Activated CD8-positive, alpha-beta T cell treated with anti-CD3 and anti-CD28 coated beads for 36 hours (primary cell): Measurements from ENCODE around the gene MRTFA. TPM values are rescaled to one million over a fixed set of nuclear protein-coding genes. Genes with fewer than 3 reads are reported as not detected.
"Not testable (repeated sequence)": the region's sequence is repeated elsewhere in the genome, so short reads cannot be mapped to it uniquely, and the experiment has no call there.

Source experiments
- ATAC-seq: fragments of 200-7000 bp; cut with Tn5 transposase; one replicate; pipeline ENCODE4 v1.10.0; 2021; ENCODE audit warnings: mild to moderate bottlenecking, moderate library complexity
- CTCF ChIA-PET: fragments of 350-600 bp; sonication (Branson Sonifier 250); formaldehyde crosslinking; loops from one replicate; lab custom pipeline; 2021; ENCODE audit warnings: antibody characterized with exemption; lab: Charles Lee
- POLR2A ChIA-PET: fragments of 350-600 bp; sonication (Branson Sonifier 250); formaldehyde crosslinking; loops from one replicate; lab custom pipeline; 2021; ENCODE audit warnings: antibody characterized with exemption; lab: Charles Lee
- DNase-seq: peaks from one replicate; pipeline ENCODE4 v3.0.0-alpha.2; 2020
- H3K27ac Mint-ChIP-seq: one replicate; pipeline ENCODE4 v1.8.0; 2021; ENCODE audit warnings: mild to moderate bottlenecking, mixed read lengths
- H3K27me3 Mint-ChIP-seq: one replicate; pipeline ENCODE4 v1.8.0; 2021; ENCODE audit warnings: mixed read lengths
- H3K36me3 Mint-ChIP-seq: one replicate; pipeline ENCODE4 v1.8.0; 2021; ENCODE audit warnings: low read depth, mixed read lengths
- H3K4me1 Mint-ChIP-seq: one replicate; pipeline ENCODE4 v1.8.0; 2021; ENCODE audit warnings: low read depth, mixed read lengths
- H3K4me3 Mint-ChIP-seq: one replicate; pipeline ENCODE4 v1.8.0; 2021; ENCODE audit warnings: mild to moderate bottlenecking, moderate library complexity, mixed read lengths
- H3K9me3 Mint-ChIP-seq: one replicate; pipeline ENCODE4 v1.8.0; 2021; ENCODE audit warnings: mixed read lengths
- CTCF ChIP-seq: fragments of 200-600 bp; IDR thresholded peaks from one replicate; pipeline ENCODE4 v1.8.0; 2022; ENCODE audit warnings: antibody characterized with exemption, mild to moderate bottlenecking
- intact Hi-C: fragments of 100-400 bp; cut with micrococcal nuclease; formaldehyde crosslinking; loops from one replicate; pipeline ENCODE4 v1.10.0; 2022
- total RNA-seq, 2 experiments: library from RNA; stranded (reverse); gene quantifications; one replicate each; pipeline ENCODE4 v1.2.3, GENCODE V29; 2021

MRTFA gene
- total RNA-seq, 2 experiments from 2014 or later = 37.4 to 40.0 TPM

DNA sequence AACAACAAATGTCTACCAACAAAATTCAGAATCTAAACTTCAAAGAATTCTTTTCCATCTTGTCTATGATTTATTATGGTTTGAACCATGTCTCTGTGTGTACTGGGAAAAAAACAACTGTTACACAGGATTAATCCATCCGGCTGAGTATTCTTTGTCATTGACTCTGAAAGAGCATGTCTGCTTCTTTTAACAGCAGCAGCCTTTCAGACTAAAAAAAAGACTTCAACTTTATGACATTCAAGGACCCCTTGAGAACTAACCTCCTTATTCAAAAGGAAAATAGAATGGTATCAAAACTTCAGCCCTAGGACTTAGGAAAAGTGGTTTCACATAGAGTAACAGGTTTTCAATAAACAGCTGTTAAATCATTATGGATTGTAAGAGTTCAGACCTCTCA is 79.9 kb downstream of the MRTFA start:
- Mint-ChIP-seq H3K27me3 (no peaks in the 10 kb centered on the region), H3K4me3 (no peak overlapping the region), H3K27ac (no peak overlapping the region), H3K36me3 (peaks cover 29% of the 10 kb centered on the region), H3K9me3 (peaks cover 14% of the 10 kb centered on the region), H3K4me1 (peaks cover 20% of the 10 kb centered on the region)
- intact Hi-C loops = no loop called here
- DNase-seq (no peak), ATAC-seq (no peak)
- ChIA-PET POLR2A (no interaction called here), CTCF (no interaction called here)
- no peak for TF ChIP-seq CTCF

DNA sequence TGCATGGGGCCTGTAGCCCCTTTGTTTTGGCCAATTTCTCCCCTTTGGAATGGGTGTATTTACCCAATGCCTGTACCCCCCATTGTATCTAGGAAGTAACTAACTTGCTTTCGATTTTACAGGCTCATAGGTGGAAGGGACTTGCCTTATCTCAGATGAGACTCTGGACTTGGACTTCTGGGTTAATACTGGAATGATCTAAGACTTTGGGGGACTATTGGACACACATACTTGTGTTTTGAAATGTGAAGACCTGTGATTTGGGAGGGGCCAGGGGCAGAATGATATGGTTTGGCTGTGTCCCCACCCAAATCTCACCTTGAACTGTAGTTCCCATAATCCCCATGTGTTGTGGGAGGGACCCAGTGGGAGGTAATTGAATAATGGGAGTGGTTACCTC is 82.5 kb downstream of the MRTFA start:
- DNase-seq, H3K27me3 Mint-ChIP-seq, POLR2A ChIA-PET, CTCF ChIA-PET, H3K4me3 Mint-ChIP-seq, ATAC-seq, H3K27ac Mint-ChIP-seq, intact Hi-C loops: not testable (repeated sequence)
- H3K4me1 Mint-ChIP-seq = peaks cover 13% of the 10 kb centered on the region
- peaks cover 14% of the 10 kb centered on the region for H3K9me3 Mint-ChIP-seq
- H3K36me3 Mint-ChIP-seq = peaks cover 37% of the 10 kb centered on the region

DNA sequence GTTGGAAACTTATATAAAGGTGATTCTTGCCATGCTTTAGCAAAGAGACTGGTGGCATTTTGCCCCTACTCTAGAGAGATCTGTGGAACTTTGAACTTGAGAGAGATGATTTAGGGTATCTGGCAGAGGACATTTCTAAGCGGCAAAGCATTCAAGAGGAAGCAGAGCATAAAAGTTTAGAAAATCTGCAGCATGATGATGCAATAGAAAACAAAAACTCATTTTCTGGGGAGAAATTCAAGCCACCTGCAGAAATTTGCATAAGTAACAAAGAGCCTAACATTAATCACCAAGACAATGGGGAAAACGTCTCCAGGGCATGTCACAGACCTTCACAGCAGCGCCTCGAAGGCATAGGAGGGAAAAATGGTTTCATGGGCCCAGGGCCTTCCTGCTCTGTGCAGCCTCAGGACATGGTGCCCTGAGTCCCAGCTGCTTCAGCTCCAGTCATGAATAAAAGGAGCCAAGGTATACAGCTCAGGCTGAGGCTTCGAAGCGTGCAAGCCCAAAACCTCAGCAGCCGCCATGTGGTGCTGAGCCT is 83.4 kb downstream of the MRTFA start:
- no peaks in the 10 kb centered on the region for H3K27me3 Mint-ChIP-seq
- no peak for TF ChIP-seq CTCF
- CTCF ChIA-PET = no interaction called here

DNA sequence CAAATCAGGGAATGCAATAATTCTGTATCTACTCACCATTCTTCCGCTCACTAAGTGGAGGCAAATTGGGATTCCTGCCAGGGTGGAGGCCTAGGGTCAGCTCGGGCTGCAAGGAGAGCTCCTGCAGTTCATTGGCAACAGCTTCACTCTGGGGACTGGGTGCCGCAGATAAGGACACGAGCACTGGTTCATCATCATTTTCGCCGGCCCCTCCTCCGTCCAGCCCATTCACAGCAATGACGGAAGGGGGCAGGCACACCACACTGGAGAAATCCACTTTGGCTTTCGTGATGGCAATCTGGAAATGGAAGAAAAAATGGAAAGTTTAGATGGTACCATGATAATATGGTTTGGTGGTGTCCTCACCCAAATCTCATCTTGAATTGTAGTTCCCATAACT is 84.4 kb downstream of the MRTFA start:
- H3K27ac Mint-ChIP-seq = no peak overlapping the region
- H3K9me3 Mint-ChIP-seq = peaks cover 14% of the 10 kb centered on the region
- DNase-seq = no peak
- H3K36me3 Mint-ChIP-seq = peaks cover 43% of the 10 kb centered on the region
- POLR2A ChIA-PET = no interaction called here
- TF ChIP-seq CTCF = no peak
- no peak for ATAC-seq
- intact Hi-C loops = no loop called here
- no peaks in the 10 kb centered on the region for H3K27me3 Mint-ChIP-seq
- H3K4me1 Mint-ChIP-seq = peaks cover 15% of the 10 kb centered on the region
- no peak overlapping the region for H3K4me3 Mint-ChIP-seq
- CTCF ChIA-PET = interaction anchor here (0.9 kb wide), 1 partner anchor 26 kb away, joined by 3 read pairs; no protein-coding TSS in a partner anchor

More for the DNA sequence above, 83.4 kb downstream of the MRTFA start:
- peaks cover 38% of the 10 kb centered on the region for H3K36me3 Mint-ChIP-seq
- intact Hi-C loops = no loop called here
- H3K27ac Mint-ChIP-seq = no peak overlapping the region
- H3K9me3 Mint-ChIP-seq = peaks cover 14% of the 10 kb centered on the region
- ATAC-seq (no peak), DNase-seq (no peak)
- peaks cover 11% of the 10 kb centered on the region for H3K4me1 Mint-ChIP-seq
- H3K4me3 Mint-ChIP-seq = no peak overlapping the region
- POLR2A ChIA-PET = no interaction called here

- CTCF ChIA-PET = no interaction called here
Observed at GRCh38 chr22:40547729-40548143, 88.8 kb downstream of the MRTFA start.

More at GRCh38 chr22:40547729-40548143, 88.8 kb downstream of the MRTFA start:
- TF ChIP-seq CTCF = no peak
- Mint-ChIP-seq H3K4me3 (no peak overlapping the region), H3K9me3 (peaks cover 9% of the 10 kb centered on the region), H3K4me1 (peaks cover 16% of the 10 kb centered on the region), H3K27ac (no peak overlapping the region), H3K36me3 (peaks cover 30% of the 10 kb centered on the region), H3K27me3 (no peaks in the 10 kb centered on the region)
- no peak for ATAC-seq
- POLR2A ChIA-PET = interaction anchor here (1.0 kb wide), 1 partner anchor 94 kb away, joined by 3 read pairs; no protein-coding TSS in a partner anchor
- intact Hi-C loops = no loop called here
- DNase-seq = no peak
